OCI-LY7 (cell line): ENCODE data around the gene LILRB5. TPM values are rescaled to one million over a fixed set of nuclear protein-coding genes. Genes with fewer than 3 reads are reported as not detected.
"Not testable (repeated sequence)": the region's sequence is repeated elsewhere in the genome, so short reads cannot be mapped to it uniquely, and the experiment has no call there.

Source experiments
- BruUV-seq: library from RNA; stranded (reverse); fragments of 400-500 nt; replicated peaks from 2 replicates; lab custom pipeline; 2021; lab: Mats Ljungman, UMichigan
- CTCF ChIA-PET: fragments of 300-600 bp; sonication (Branson Sonifier 250); formaldehyde crosslinking; loops from one replicate; lab custom pipeline; 2022; ENCODE audit warnings: antibody characterized with exemption; ENCODE audit not compliant: unreplicated experiment; lab: Charles Lee
- POLR2A ChIA-PET: fragments of 300-600 bp; sonication (Branson Sonifier 250); formaldehyde crosslinking; loops from one replicate; lab custom pipeline; 2022; ENCODE audit warnings: antibody characterized with exemption; lab: Charles Lee
- DNase-seq: peaks from one replicate; pipeline ENCODE4 v3.0.0-alpha.2; 2015; ENCODE audit warnings: low spot score
- H2AFZ ChIP-seq: fragments of 200-600 bp; sonication (generic), shearing (Covaris generic); 2 replicates; pipeline ENCODE4 v1.6.1; 2014; ENCODE audit warnings: mild to moderate bottlenecking, antibody characterized with exemption, low read length, moderate library complexity
- H3K27ac ChIP-seq: fragments of 200-600 bp; sonication (generic); 2 replicates; pipeline ENCODE4 v1.5.1; 2014; ENCODE audit warnings: mixed run types, low read depth, mild to moderate bottlenecking, moderate library complexity, low read length, inconsistent platforms; ENCODE audit not compliant: poor library complexity, severe bottlenecking
- H3K36me3 ChIP-seq: fragments of 200-600 bp; sonication (generic); 2 replicates; pipeline ENCODE4 v1.6.1; 2014; ENCODE audit warnings: mild to moderate bottlenecking, antibody characterized with exemption, low read length, moderate library complexity, mixed read lengths; ENCODE audit not compliant: insufficient read depth
- H3K4me1 ChIP-seq: fragments of 200-600 bp; sonication (generic); 2 replicates; pipeline ENCODE4 v1.5.1; 2014; ENCODE audit warnings: mild to moderate bottlenecking, low read length; ENCODE audit not compliant: insufficient read depth, poor library complexity, severe bottlenecking
- H3K4me2 ChIP-seq: fragments of 200-600 bp; sonication (generic); 2 replicates; pipeline ENCODE4 v1.6.1; 2014; ENCODE audit warnings: mild to moderate bottlenecking, low read length
- H3K4me3 ChIP-seq: fragments of 200-600 bp; sonication (generic); 2 replicates; pipeline ENCODE4 v1.5.1; 2014; ENCODE audit warnings: mild to moderate bottlenecking, low read depth, low read length; ENCODE audit not compliant: poor library complexity, severe bottlenecking
- H3K79me2 ChIP-seq: fragments of 200-600 bp; sonication (generic); 2 replicates; pipeline ENCODE4 v1.6.1; 2016; ENCODE audit warnings: low read depth, mild to moderate bottlenecking, low read length, moderate library complexity, mixed read lengths; ENCODE audit not compliant: insufficient read depth
- H3K9me2 ChIP-seq: fragments of 200-600 bp; sonication (generic); 2 replicates; pipeline ENCODE4 v1.6.1; 2016; ENCODE audit warnings: mild to moderate bottlenecking, low read length, mixed read lengths; ENCODE audit not compliant: insufficient read depth
- H3K9me3 ChIP-seq: fragments of 200-600 bp; sonication (generic); 2 replicates; pipeline ENCODE4 v1.6.1; 2014; ENCODE audit warnings: mild to moderate bottlenecking, mixed run types, low read length, mixed read lengths
- H4K20me1 ChIP-seq: fragments of 200-600 bp; sonication (generic); 2 replicates; pipeline ENCODE4 v1.6.1; 2014; ENCODE audit warnings: mild to moderate bottlenecking, antibody characterized with exemption, low read length, moderate library complexity, mixed read lengths; ENCODE audit not compliant: insufficient read depth
- CTCF ChIP-seq: fragments of 200-600 bp; sonication (generic); conservative IDR thresholded peaks from 2 replicates; pipeline ENCODE4 v1.5.1; 2014; ENCODE audit warnings: mild to moderate bottlenecking, antibody characterized with exemption, low read length, moderate library complexity, mixed read lengths
- EZH2phosphoT487 ChIP-seq: fragments of 200-600 bp; sonication (generic); IDR thresholded peaks from 2 replicates; pipeline ENCODE4 v1.6.1; 2018; ENCODE audit warnings: low read depth, borderline replicate concordance, mild to moderate bottlenecking, mixed run types, antibody characterized with exemption, low read length, moderate library complexity, mixed read lengths
- intact Hi-C: fragments of 100-400 bp; cut with micrococcal nuclease; formaldehyde crosslinking; loops from one replicate; pipeline ENCODE4 v1.10.0; 2022; ENCODE audit not compliant: unreplicated experiment
- total RNA-seq, 2 experiments: library from RNA; depleted of rRNA in 1 of 2; stranded (reverse); fragments of >200 nt in 1 of 2; shearing (Covaris generic) in 1 of 2; gene quantifications; 2 replicates each; pipeline ENCODE4 v1.2.3, GENCODE V29; 2014 to 2022

Gene LILRB5
- total RNA-seq, 2 experiments from 2014 or later: not detected

GRCh38 chr19:54208784-54209057, 48.4 kb downstream of the LILRB5 start:
- Histone ChIP-seq H3K4me2 (no peak overlapping the region), H3K9me2 (no peaks in the 10 kb centered on the region), H3K4me3 (no peak overlapping the region), H3K27ac (no peak overlapping the region), H3K79me2 (peaks cover 29% of the 10 kb centered on the region), H4K20me1 (peaks cover 33% of the 10 kb centered on the region), H3K36me3 (peaks cover 83% of the 10 kb centered on the region), H3K9me3 (no peaks in the 10 kb centered on the region), H2AFZ (no peak overlapping the region), H3K4me1 (peaks cover 42% of the 10 kb centered on the region)
- ChIA-PET POLR2A (interaction anchor here (1.4 kb wide), 1 partner anchor 10 kb away, joined by 3 read pairs; no protein-coding TSS in a partner anchor), CTCF (no interaction called here)
- intact Hi-C loops: no loop called here
- no peak for DNase-seq
- no peak for TF ChIP-seq CTCF
- TF ChIP-seq EZH2phosphoT487: no peak
- BruUV-seq: no TSS peak

- CTCF ChIA-PET: no interaction called here
- peak overlapping the region; percentile 19 for H3K27ac ChIP-seq
- POLR2A ChIA-PET: interaction anchor here (1.4 kb wide), 1 partner anchor 9 kb away, joined by 3 read pairs; no protein-coding TSS in a partner anchor
- peaks cover 38% of the 10 kb centered on the region for H4K20me1 ChIP-seq
- no TSS peak for BruUV-seq
- H3K9me3 ChIP-seq: no peaks in the 10 kb centered on the region
- H3K79me2 ChIP-seq: peaks cover 35% of the 10 kb centered on the region
- H2AFZ ChIP-seq: no peak overlapping the region
- intact Hi-C loops: no loop called here
- no peak overlapping the region for H3K4me3 ChIP-seq
- TF ChIP-seq CTCF (no peak), EZH2phosphoT487 (no peak)
- no peaks in the 10 kb centered on the region for H3K9me2 ChIP-seq
- peak overlapping the region; percentile 1; the same call in 1 of the 2 replicates for H3K4me2 ChIP-seq
- peaks cover 47% of the 10 kb centered on the region for H3K4me1 ChIP-seq
- no peak for DNase-seq
- peaks cover 88% of the 10 kb centered on the region for H3K36me3 ChIP-seq
Observed at GRCh38 chr19:54207983-54208783, 48.9 kb downstream of the LILRB5 start.

GRCh38 chr19:54207676-54207982, 49.4 kb downstream of the LILRB5 start:
- BruUV-seq: no TSS peak
- H3K27ac ChIP-seq: peak overlapping the region; percentile 19
- H3K9me3 ChIP-seq: no peaks in the 10 kb centered on the region
- ChIA-PET CTCF (no interaction called here), POLR2A (interaction anchor here (1.4 kb wide), 1 partner anchor 9 kb away, joined by 3 read pairs; no protein-coding TSS in a partner anchor)
- H3K36me3 ChIP-seq: peaks cover 88% of the 10 kb centered on the region
- H4K20me1 ChIP-seq: peaks cover 44% of the 10 kb centered on the region
- peaks cover 53% of the 10 kb centered on the region for H3K4me1 ChIP-seq
- H2AFZ ChIP-seq: no peak overlapping the region
- H3K4me3 ChIP-seq: no peak overlapping the region
- peaks cover 40% of the 10 kb centered on the region for H3K79me2 ChIP-seq
- no peak for DNase-seq
- intact Hi-C loops: no loop called here
- peak overlapping the region; percentile 1; the same call in 1 of the 2 replicates for H3K4me2 ChIP-seq
- TF ChIP-seq EZH2phosphoT487 (no peak), CTCF (no peak)
- H3K9me2 ChIP-seq: no peaks in the 10 kb centered on the region

- peaks cover 45% of the 10 kb centered on the region for H3K79me2 ChIP-seq
- intact Hi-C loops, H3K9me3 ChIP-seq, DNase-seq, H2AFZ ChIP-seq, BruUV-seq, CTCF ChIA-PET, H3K27ac ChIP-seq, H3K4me2 ChIP-seq, POLR2A ChIA-PET, H3K4me3 ChIP-seq, H3K9me2 ChIP-seq: not testable (repeated sequence)
- peaks cover 57% of the 10 kb centered on the region for H3K4me1 ChIP-seq
- H4K20me1 ChIP-seq: peaks cover 48% of the 10 kb centered on the region
- H3K36me3 ChIP-seq: peaks cover 89% of the 10 kb centered on the region
Observed at GRCh38 chr19:54207193-54207592, 49.9 kb downstream of the LILRB5 start.
